Liver (tissue), 9 donors: ENCODE measurements around the gene AKT2. TPM values are rescaled to one million over a fixed set of nuclear protein-coding genes. Genes with fewer than 3 reads are reported as not detected.

Experiments used
- DNase-seq: peaks from one replicate; pipeline ENCODE4 v3.0.0-alpha.2; 2017; ENCODE audit warnings: low spot score
- H3K27ac ChIP-seq, 2 donors: one replicate each; pipeline ENCODE4 v1.7.0; 2013; ENCODE audit warnings: inconsistent platforms in 2 of 2, low read length in 2 of 2, control low read depth in 1 of 2, low read depth in 1 of 2, mild to moderate bottlenecking in 1 of 2
- H3K27me3 ChIP-seq, 4 donors: one replicate each; pipeline versions ENCODE4 v1.6.1 to v1.7.0; 2013; ENCODE audit warnings: low read length in 3 of 4, inconsistent platforms in 1 of 4, mild to moderate bottlenecking in 1 of 4, moderate library complexity in 1 of 4; ENCODE audit not compliant: control insufficient read depth in 4 of 4, insufficient read depth in 4 of 4
- H3K36me3 ChIP-seq, 4 donors: one replicate each; pipeline versions ENCODE4 v1.6.1 to v1.7.0; 2013; ENCODE audit warnings: low read length in 3 of 4, mild to moderate bottlenecking in 3 of 4, low read depth in 1 of 4, moderate library complexity in 1 of 4; ENCODE audit not compliant: control insufficient read depth in 4 of 4, insufficient read depth in 3 of 4
- H3K4me1 ChIP-seq, 4 donors: one replicate each; pipeline versions ENCODE4 v1.6.1 to v1.7.0; 2013; ENCODE audit warnings: low read length in 3 of 4, mild to moderate bottlenecking in 3 of 4, moderate library complexity in 1 of 4; ENCODE audit not compliant: control insufficient read depth in 4 of 4, insufficient read depth in 4 of 4
- H3K4me3 ChIP-seq, 3 donors: one replicate each; pipeline versions ENCODE4 v1.6.1 to v1.7.0; 2013; ENCODE audit warnings: low read length in 3 of 3, control low read depth in 1 of 3, low read depth in 1 of 3, mild to moderate bottlenecking in 1 of 3
- H3K9ac ChIP-seq, 2 donors: one replicate each; pipeline ENCODE4 v1.7.0; 2013; ENCODE audit warnings: low read length in 2 of 2, mild to moderate bottlenecking in 2 of 2, moderate library complexity in 2 of 2, control low read depth in 1 of 2, low read depth in 1 of 2
- H3K9me3 ChIP-seq, 4 donors: one replicate each; pipeline versions ENCODE4 v1.6.1 to v1.7.0; 2013; ENCODE audit warnings: low read length in 3 of 4; ENCODE audit not compliant: control insufficient read depth in 4 of 4
- EGR1 ChIP-seq, 2 donors: IDR thresholded peaks; 2 replicates each; pipeline ENCODE4 v1.6.1; 2016 to 2018; ENCODE audit warnings: antibody characterized with exemption in 2 of 2, low read depth in 2 of 2
- FOXA1 ChIP-seq: IDR thresholded peaks from 2 replicates; pipeline ENCODE4 v1.6.1; 2016; ENCODE audit warnings: antibody characterized with exemption
- FOXA2 ChIP-seq: IDR thresholded peaks from 2 replicates; pipeline ENCODE4 v1.6.1; 2016; ENCODE audit warnings: antibody characterized with exemption
- GABPA ChIP-seq, 2 donors: IDR thresholded peaks in 1 of 2; conservative IDR thresholded peaks in 1 of 2; 2 replicates each; pipeline ENCODE4 v1.6.1; 2016; ENCODE audit warnings: antibody characterized with exemption in 2 of 2, mild to moderate bottlenecking in 1 of 2, moderate library complexity in 1 of 2
- HNF4A ChIP-seq, 2 donors: conservative IDR thresholded peaks; 2 replicates each; pipeline ENCODE4 v1.6.1; 2016; ENCODE audit warnings: antibody characterized with exemption in 2 of 2, mild to moderate bottlenecking in 2 of 2
- HNF4G ChIP-seq: IDR thresholded peaks from 2 replicates; pipeline ENCODE4 v1.6.1; 2016; ENCODE audit warnings: antibody characterized with exemption
- JUND ChIP-seq, 2 donors: IDR thresholded peaks; 2 replicates each; pipeline ENCODE4 v1.6.1; 2016; ENCODE audit warnings: antibody characterized with exemption in 2 of 2
- NR2F2 ChIP-seq: IDR thresholded peaks from 2 replicates; pipeline ENCODE4 v1.6.1; 2016; ENCODE audit warnings: antibody characterized with exemption
- RAD21 ChIP-seq, 2 donors: IDR thresholded peaks; 2 replicates each; pipeline ENCODE4 v1.6.1; 2016; ENCODE audit warnings: antibody characterized with exemption in 2 of 2, mild to moderate bottlenecking in 2 of 2
- RXRA ChIP-seq, 2 donors: IDR thresholded peaks; 2 replicates each; pipeline ENCODE4 v1.6.1; 2017 to 2018; ENCODE audit warnings: antibody characterized with exemption in 2 of 2, mild to moderate bottlenecking in 1 of 2
- SP1 ChIP-seq: IDR thresholded peaks from 2 replicates; pipeline ENCODE4 v1.6.1; 2018; ENCODE audit warnings: antibody characterized with exemption, mild to moderate bottlenecking
- TAF1 ChIP-seq: conservative IDR thresholded peaks from 2 replicates; pipeline ENCODE4 v1.6.1; 2016; ENCODE audit warnings: antibody characterized with exemption, mild to moderate bottlenecking
- YY1 ChIP-seq: IDR thresholded peaks from 2 replicates; pipeline ENCODE4 v1.6.1; 2016; ENCODE audit warnings: antibody characterized with exemption, mild to moderate bottlenecking
- WGBS: extraction: QIAGEN DNeasy Blood & Tissue Kit; methylation state at CpG from one replicate; pipeline ENCODE4 v1.1.7; 2013; 5-methylcytosine and 5-hydroxymethylcytosine counted together
- polyA plus RNA-seq, 2 donors: library from polyadenylated mRNA; stranded (reverse) in 1 of 2; unstranded in 1 of 2; fragments of 200-250 nt in 1 of 2; fragments of >200 nt in 1 of 2; fragmentation: Nextera tagmentation in 1 of 2; extraction: Ambion mirVana in 1 of 2; gene quantifications; one replicate each; pipeline versions ENCODE4 v1.2.1 to v1.2.3, GENCODE V29; 2013 to 2015
- total RNA-seq, 2 donors: library from RNA; depleted of rRNA; stranded (reverse); fragments of >200 nt; gene quantifications; one replicate each; pipeline ENCODE4 v1.2.3, GENCODE V29; 2014
- TF ChIP-seq, protein P1 (sequence below): IDR thresholded peaks from 2 replicates; pipeline ENCODE4 v1.6.1; 2016; ENCODE audit warnings: antibody characterized with exemption
- TF ChIP-seq, protein P2 (sequence below): IDR thresholded peaks from 2 replicates; pipeline ENCODE4 v1.6.1; 2016; ENCODE audit warnings: antibody characterized with exemption, mild to moderate bottlenecking
- TF ChIP-seq, protein P3 (sequence below): IDR thresholded peaks from 2 replicates; pipeline ENCODE4 v1.6.1; 2016; ENCODE audit warnings: antibody characterized with exemption
- TF ChIP-seq, protein P4 (sequence below): fragments of 150-350 bp; IDR thresholded peaks from 2 replicates; pipeline ENCODE4 v1.5.1; 2017; ENCODE audit warnings: improper control_type of control experiment, low read depth, low read length; ENCODE audit not compliant: missing input control
- TF ChIP-seq, protein P5 (sequence below): IDR thresholded peaks from 2 replicates; pipeline ENCODE4 v1.6.1; 2016; ENCODE audit warnings: antibody characterized with exemption
- donor health status: healthy.
- donor health status: healthy.
- donor health status: healthy.
- donor health status: healthy.
- donor health status: healthy.

AKT2 gene
- total and polyA plus RNA-seq, 4 donors = 23.2 to 110 (median 60.4) TPM

DNA sequence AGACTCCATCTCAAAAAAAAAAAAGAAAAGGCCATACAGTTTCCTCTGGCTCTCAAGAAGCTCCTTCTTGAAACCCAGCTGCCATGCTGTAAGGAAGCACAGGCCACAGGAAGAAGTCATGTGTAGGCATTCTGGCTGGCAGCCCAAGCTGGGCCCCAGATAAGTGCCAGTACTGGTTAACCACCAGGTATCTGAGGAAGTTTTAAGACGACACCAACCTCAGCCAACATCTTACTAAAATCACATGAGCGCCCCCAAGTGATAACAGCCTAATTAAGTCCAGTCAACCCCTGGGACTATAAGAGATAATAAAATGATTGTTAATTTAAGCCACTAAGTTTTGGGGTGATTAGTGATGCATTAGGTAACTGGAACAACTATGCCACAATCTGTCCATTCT, 27.4 kb upstream of the AKT2 start:
- Histone ChIP-seq H3K4me3 (no peak overlapping the region), H3K27ac (no peak overlapping the region), H3K9me3 (no peaks in the 10 kb centered on the region), H3K36me3 (peaks cover 0 to 3% (median 0%) of the 10 kb centered on the region in 4 donors), H3K4me1 (no peaks in the 10 kb centered on the region), H3K27me3 (no peaks in the 10 kb centered on the region), H3K9ac (no peak overlapping the region)
- no peak for DNase-seq
- TF ChIP-seq FOXA1 (no peak), JUND (IDR thresholded peaks at IDR 0.05) (no peak), HNF4A (conservative IDR thresholded peaks at IDR 0.05) (no peak), YY1 (no peak), EGR1 (IDR thresholded peaks at IDR 0.05; ENCODE audit: low read depth in 2 of 2) (no peak), GABPA (IDR thresholded peaks at IDR 0.05 in 1 of 2, conservative IDR thresholded peaks at IDR 0.05 in 1 of 2) (no peak), FOXA2 (no peak), TAF1 (no peak), HNF4G (no peak), RAD21 (IDR thresholded peaks at IDR 0.05) (no peak), RXRA (IDR thresholded peaks at IDR 0.05) (no peak), NR2F2 (no peak), SP1 (no peak)
- TF ChIP-seq, protein P1, sequence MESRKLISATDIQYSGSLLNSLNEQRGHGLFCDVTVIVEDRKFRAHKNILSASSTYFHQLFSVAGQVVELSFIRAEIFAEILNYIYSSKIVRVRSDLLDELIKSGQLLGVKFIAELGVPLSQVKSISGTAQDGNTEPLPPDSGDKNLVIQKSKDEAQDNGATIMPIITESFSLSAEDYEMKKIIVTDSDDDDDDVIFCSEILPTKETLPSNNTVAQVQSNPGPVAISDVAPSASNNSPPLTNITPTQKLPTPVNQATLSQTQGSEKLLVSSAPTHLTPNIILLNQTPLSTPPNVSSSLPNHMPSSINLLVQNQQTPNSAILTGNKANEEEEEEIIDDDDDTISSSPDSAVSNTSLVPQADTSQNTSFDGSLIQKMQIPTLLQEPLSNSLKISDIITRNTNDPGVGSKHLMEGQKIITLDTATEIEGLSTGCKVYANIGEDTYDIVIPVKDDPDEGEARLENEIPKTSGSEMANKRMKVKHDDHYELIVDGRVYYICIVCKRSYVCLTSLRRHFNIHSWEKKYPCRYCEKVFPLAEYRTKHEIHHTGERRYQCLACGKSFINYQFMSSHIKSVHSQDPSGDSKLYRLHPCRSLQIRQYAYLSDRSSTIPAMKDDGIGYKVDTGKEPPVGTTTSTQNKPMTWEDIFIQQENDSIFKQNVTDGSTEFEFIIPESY = no peak
- TF ChIP-seq, protein P2, sequence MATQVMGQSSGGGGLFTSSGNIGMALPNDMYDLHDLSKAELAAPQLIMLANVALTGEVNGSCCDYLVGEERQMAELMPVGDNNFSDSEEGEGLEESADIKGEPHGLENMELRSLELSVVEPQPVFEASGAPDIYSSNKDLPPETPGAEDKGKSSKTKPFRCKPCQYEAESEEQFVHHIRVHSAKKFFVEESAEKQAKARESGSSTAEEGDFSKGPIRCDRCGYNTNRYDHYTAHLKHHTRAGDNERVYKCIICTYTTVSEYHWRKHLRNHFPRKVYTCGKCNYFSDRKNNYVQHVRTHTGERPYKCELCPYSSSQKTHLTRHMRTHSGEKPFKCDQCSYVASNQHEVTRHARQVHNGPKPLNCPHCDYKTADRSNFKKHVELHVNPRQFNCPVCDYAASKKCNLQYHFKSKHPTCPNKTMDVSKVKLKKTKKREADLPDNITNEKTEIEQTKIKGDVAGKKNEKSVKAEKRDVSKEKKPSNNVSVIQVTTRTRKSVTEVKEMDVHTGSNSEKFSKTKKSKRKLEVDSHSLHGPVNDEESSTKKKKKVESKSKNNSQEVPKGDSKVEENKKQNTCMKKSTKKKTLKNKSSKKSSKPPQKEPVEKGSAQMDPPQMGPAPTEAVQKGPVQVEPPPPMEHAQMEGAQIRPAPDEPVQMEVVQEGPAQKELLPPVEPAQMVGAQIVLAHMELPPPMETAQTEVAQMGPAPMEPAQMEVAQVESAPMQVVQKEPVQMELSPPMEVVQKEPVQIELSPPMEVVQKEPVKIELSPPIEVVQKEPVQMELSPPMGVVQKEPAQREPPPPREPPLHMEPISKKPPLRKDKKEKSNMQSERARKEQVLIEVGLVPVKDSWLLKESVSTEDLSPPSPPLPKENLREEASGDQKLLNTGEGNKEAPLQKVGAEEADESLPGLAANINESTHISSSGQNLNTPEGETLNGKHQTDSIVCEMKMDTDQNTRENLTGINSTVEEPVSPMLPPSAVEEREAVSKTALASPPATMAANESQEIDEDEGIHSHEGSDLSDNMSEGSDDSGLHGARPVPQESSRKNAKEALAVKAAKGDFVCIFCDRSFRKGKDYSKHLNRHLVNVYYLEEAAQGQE = no peak
- TF ChIP-seq, protein P3, sequence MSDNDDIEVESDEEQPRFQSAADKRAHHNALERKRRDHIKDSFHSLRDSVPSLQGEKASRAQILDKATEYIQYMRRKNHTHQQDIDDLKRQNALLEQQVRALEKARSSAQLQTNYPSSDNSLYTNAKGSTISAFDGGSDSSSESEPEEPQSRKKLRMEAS = no peak
- TF ChIP-seq, protein P4, sequence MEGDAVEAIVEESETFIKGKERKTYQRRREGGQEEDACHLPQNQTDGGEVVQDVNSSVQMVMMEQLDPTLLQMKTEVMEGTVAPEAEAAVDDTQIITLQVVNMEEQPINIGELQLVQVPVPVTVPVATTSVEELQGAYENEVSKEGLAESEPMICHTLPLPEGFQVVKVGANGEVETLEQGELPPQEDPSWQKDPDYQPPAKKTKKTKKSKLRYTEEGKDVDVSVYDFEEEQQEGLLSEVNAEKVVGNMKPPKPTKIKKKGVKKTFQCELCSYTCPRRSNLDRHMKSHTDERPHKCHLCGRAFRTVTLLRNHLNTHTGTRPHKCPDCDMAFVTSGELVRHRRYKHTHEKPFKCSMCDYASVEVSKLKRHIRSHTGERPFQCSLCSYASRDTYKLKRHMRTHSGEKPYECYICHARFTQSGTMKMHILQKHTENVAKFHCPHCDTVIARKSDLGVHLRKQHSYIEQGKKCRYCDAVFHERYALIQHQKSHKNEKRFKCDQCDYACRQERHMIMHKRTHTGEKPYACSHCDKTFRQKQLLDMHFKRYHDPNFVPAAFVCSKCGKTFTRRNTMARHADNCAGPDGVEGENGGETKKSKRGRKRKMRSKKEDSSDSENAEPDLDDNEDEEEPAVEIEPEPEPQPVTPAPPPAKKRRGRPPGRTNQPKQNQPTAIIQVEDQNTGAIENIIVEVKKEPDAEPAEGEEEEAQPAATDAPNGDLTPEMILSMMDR = no peak
- TF ChIP-seq, protein P5, sequence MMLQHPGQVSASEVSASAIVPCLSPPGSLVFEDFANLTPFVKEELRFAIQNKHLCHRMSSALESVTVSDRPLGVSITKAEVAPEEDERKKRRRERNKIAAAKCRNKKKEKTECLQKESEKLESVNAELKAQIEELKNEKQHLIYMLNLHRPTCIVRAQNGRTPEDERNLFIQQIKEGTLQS = no peak
- 82% methylated on average over 2 of the region's 2 CpGs for WGBS
